Measurements from ENCODE around the gene ARL13A.
"Not testable (repeated sequence)": the region's sequence is repeated elsewhere in the genome, so short reads cannot be mapped to it uniquely, and the experiment has no call there.

ARL13A gene

DNA sequence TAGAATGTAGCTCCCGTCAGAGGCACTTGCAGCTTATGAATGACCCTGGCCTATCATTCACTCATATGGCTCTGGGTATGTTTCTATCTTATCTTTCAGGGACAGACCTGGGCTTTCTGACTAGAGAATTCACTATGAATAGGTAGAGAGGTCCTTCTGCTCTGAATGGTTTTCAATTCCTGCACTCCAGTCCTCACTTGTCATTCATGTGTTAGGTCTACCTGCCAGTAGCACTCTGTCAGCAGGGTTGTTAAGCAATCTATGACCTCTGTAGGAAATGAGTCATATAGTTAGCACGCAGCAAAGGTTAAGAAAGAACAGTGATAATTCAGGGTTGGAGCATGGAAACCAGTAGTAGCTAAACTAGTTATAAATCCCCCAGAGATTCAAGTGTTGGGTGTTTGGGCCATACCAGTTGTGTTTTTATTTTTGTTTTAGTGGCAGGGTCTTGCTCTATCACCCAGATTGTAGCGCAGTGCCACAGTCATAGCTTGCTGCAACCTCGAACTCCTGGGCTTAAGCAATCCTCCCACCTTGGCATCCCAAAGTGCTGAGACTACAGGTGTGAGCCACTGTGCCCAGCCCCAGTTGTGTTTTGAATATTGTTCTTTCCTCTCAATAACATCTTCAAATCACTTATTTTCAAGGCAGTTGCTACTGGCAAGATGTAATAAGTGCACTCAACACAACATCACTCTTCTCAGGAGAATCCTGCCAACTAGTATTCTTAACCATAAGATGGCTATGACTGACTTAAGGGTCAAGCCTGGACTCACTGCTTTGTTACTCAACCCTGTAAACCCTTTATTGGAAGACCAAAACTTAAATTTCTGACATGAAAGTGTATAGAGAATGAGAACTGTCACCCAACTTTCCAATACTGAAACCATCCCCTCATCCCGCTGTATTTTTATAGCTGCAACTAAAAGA is 25.1 kb downstream of the ARL13A start:
- no peak for DNase-seq

DNA sequence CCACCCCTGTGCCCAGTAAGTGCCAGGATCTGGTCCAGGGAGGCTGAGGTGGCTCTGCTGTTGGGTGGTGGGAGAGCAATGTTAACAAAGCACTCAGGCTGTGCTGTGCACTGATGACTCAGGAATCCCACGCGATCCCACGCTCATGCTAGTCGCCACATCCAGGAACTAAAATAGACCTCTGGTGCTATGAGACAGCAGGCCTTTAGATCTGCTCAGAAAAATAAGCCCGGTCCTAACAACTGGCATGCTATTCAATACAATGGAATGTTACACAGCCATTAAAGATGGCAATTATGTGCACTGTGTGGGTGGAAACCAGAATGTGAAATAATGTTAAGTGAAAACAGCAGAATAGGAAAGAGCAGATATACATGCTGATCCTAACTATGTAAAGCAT is 26.0 kb downstream of the ARL13A start:
- no peak for DNase-seq

DNA sequence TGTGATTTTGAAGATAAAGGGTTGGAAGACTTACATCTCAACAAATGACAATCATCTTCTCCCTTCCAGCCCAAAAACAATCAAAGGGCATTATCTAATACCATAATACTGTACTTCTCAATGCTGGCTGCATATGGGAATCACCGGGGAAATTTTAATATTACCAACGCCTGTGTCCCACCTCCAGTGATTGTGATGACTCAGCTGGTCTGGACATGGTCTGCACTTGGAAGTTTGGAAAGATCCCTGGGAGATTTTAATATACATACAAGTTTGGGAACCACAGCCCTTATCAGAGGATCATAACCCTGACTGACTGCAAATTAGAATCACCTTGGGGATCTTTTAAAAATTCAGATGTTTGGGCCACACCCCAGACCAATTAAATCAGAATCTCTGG is 29.9 kb downstream of the ARL13A start:
- DNase-seq, result no peak

DNA sequence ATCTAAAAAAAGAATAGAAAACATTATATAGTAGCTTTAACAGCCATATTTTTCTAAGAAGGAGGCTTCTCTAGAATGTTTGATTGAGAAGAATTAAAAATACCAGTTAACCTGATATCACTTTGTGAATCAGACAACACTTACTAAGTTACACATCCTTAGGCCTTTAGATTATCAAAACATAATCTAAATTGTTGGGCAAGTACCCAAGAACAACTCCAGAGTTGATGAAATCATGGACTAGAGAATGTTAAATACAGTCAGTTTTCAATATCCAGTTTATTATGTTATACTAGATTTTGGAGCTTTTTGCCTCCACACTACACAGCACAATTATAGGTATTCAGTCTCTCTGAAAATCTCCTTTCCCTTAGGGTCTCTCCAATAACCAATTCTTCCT is 39.6 kb downstream of the ARL13A start:
- DNase-seq, result no peak

DNA sequence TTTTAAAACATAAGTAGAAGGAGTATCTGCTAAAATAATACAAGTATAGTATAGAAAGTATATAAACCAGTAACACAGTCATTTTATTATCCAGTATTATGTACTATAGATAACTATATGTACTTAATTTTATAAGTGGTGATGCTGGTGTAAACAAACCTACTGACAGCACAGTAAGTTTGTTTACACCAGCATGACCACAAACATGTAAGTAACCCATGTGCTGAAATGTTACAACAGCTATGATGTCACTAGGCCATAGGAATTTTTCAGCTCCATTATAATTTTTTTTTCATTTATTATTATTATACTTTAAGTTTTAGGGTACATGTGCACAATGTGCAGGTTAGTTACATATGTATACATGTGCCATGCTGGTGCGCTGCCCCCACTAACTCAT is 42.5 kb downstream of the ARL13A start:
- DNase-seq, result not testable (repeated sequence)

DNA sequence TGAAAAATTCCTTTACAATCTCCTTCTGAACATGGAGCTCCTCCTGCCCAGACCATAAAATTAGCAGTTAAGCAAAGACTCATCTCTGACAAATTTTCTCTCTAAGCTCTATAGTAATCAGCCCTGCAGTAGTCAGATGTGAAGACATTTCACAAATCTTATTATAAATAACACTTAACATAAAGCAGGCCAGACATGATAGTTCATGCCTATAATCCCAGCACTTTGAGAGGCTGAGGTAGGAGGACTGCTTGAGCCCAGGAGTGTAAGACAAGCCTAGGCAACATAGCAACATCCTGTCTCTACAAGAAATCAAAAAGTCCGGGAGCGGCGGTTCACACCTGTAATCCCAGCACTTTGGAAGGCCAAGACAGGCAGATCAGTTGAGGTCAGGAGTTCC is 52.5 kb downstream of the ARL13A start:
- DNase-seq, result no peak

DNA sequence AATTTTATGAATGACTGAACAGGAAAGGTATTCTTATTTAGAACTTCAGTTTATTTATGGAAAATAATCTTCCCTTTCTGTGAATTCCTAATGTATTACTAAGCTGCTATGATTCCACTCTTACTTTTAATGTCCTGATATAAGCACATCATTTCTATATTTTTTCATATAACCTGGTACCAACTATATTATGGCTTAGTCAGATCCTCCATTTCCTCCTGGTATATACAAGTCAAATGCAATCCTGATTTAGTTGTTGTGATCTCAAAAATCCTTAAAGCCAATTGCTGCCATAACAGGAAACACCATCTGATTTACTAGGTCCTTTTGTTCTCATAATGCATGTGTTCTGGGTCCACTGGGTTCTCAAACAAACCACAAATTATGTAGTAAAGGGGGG is 55.6 kb downstream of the ARL13A start:
- no peak for DNase-seq

DNA sequence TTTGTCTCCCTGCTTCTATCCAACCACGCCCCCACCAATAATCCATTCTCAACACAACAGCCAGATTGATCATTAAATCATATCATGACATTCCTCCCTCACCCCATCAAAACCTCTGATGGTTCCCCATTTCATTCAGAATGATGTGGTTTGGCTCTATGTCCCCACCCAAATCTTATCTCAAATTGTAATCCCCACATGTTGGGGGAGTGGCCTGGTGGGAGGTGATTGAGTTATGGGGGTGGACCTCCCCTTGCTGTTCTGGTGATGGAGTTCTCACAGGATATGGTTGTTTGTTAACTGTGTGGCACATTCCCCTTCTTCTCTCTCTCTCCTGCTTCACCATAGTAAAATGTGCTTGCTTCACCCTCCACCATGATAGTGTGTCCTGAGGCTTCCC is 59.1 kb downstream of the ARL13A start:
- DNase-seq, result no peak

DNA sequence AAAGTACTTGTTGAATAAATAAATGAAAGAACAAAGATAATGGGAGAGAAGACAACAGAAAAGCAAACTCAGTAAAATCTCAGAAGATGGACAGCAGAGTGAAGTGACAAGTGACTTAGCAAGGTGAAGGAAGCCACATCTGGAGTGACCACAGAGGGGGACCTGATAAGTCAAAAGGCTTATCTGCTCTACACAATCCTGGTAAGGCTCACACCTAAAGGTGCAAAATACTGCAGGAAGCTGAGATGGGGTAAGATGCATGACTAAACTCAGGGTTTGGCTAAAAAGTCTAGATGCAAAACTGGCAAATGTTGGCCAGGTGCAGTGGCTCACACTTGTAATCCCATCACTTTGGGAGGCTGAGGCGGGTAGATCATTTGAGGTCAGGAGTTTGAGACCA is 60.2 kb downstream of the ARL13A start:
- no peak for DNase-seq

DNA sequence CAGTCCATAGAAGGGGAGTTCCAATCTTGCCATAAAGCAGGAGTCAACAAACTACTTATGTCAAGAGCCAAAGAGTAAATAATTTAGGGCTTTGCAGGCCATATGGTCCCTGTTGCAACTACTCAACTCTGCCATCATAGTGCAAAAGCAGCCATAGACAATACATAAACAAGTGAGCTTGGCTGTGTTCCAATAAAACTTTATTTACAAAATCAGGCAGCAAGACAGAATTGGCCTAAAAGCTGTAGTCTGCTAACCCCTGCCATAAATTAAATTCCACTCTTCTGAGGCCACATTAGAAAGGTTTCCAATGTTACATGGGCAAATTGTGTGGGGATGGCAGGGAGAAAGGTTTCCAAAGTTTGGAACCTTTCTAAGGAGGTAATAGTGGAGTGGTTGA is 67.7 kb downstream of the ARL13A start:
- no peak for DNase-seq

DNA sequence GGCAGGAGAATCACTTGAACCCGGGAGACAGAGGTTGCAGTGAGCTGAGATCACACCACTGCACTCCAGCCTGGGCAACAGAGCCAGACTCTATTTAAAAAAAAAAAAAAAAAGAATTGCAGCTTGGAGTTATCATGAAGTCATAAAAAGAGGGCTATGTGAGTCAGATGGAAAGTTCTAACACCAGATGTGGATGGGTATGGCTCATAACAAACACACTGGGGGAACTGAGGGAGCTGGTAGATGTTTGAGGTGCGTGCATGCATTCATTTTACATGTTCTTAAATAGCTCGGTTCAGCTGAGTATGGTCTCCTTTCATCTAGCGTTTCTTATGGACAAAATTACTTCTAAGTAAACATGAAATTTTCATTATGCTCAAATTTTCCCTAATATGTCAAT is 70.7 kb downstream of the ARL13A start:
- no peak for DNase-seq
